GM19455 (cell line): ENCODE measurements around the gene DENND11.
A peak's percentile ranks its signal among the peaks of the same experiment; 100 is the strongest.

ENCODE experiments used
- ATAC-seq: cut with Tn5 transposase; IDR thresholded peaks from one replicate; pipeline ENCODE4 v1.9.1; 2021; ENCODE audit not compliant: unreplicated experiment

Gene DENND11, protein sequence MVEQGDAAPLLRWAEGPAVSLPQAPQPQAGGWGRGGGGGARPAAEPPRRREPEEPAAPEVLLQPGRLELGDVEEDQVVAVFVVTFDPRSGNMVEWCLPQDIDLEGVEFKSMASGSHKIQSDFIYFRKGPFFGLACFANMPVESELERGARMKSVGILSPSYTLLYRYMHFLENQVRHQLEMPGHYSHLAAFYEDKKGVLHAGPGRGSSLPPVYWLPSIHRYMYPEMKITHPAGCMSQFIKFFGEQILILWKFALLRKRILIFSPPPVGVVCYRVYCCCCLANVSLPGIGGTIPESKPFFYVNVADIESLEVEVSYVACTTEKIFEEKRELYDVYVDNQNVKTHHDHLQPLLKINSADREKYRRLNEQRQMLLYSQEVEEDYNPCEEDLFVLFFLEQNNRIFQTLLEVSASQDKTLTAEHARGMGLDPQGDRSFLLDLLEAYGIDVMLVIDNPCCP

DNA sequence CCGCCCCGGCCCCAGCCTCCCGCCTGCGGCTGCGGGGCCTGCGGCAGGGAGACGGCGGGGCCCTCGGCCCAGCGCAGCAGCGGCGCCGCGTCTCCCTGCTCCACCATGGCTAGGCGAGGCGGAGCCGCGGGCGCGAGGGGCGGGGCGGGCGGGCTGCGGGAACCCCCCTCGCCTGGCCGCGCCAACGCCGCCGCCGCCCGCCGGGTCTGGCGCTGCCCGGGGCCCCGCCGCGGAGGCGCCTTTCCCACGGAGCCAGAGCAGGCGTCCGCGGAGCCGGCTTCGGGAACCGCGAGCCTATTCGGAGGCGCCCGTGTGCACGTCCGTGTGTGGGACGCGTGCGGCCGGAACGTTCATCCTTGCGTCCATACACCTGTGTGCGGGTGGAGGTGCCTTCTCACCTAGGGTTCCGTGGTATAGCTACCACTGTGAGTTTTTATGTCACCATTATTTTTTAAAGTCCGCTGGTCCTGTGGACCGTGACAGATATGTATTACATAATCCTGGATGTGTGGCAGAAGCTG is at the start of gene DENND11:
Gene DENND11 (minus strand): TSS at position 120 of the 521 bp plus-strand sequence. CDS start 13 bp downstream, at position 107.
- ATAC-seq = peak; percentile 83

DNA sequence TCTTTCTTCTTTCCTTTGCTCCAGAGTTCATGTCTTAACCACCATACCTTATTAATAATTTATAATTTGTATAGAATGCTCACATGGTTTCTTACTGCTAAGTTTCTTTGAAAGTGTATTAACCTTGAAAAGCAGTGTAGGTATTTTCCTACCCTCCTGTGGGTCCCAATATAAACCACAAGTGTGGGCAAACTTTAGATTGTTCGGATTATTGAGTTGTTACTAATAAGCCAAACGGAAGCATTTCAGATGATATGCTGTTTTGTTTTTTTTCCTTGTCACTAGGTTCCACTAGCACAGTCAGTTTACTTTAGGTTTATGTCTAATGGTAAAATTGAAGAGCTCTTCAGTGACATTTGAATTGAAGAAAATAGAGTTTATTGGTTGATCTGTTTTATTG is 46.4 kb upstream of the DENND11 start:
- ATAC-seq = no peak

DNA sequence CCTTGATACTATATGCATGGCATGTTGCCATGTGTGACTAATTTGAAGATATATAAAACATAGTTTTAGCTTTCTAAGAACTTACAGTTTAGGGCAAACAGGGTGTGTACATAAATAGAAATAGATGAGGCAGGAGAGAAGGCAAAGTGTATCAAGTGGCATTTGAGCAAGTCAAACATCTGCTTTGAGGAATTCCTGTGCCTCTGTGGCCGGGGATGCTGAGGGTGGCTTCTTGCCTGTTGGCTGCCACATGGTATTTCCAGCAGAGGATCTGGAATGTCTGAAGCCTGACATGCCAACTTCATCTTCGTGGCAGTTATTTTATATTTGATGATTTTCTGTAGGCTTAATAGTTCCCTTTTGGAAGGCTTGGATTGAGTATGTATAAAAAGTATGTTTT is 42.2 kb upstream of the DENND11 start:
- ATAC-seq = no peak

DNA sequence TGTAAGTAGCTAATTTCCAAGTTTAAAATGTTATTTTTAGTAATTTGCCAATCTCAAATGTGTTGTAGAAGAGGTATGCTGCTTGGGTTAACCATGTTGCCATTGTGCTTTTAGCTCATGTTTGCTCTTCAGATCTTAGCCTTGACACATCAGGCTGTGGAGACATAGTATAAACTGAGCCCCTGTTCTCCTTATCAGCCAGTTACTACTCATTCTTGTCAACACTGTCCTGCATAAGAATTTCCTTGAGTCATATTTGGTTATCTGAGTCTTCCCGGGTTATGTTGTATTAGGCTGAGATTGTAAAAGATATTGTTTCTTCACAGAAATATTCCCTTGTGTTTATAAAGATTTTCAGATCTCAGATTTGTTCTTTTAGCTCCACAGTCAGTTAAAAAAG is 40.3 kb upstream of the DENND11 start:
- ATAC-seq = no peak

DNA sequence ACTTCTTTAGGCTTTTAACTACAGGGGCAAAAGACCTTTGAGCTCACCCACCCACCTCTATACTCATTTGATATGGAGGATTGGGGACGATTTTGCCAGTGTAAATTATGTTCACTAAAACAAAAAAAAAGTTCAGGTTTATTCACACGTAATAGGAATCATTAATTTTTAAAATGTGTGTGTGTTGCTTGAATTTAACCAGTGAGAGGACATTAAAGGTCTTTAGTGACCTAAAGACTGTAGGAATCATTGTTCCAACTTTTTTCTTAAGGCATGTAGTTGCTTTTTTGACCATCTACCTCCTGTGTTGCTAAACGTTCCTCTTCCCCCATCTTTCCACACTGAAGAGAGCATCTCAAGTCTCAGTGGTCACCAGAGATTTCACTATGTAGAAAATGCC is 37.3 kb upstream of the DENND11 start:
- no peak for ATAC-seq

DNA sequence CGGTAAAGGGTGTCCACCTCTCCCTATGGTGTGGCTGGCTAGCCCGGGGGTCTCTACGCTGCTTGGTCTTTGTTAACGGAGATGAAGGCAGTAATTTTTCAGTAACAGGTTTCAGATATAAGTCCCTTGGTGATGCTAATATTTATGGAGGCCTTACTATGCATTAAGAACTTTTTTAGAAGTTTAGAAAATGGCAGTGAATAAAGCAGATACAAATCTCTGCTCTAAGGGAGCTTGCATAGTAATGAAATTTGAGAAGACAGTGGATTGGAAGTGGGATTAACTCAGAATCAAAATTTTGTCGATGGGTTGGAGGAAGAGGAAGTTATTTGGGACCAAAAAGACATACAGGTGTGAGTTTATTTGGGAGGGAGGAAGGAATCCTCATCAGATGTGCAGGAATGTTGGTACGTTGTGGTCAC is 36.6 kb upstream of the DENND11 start:
- no peak for ATAC-seq

DNA sequence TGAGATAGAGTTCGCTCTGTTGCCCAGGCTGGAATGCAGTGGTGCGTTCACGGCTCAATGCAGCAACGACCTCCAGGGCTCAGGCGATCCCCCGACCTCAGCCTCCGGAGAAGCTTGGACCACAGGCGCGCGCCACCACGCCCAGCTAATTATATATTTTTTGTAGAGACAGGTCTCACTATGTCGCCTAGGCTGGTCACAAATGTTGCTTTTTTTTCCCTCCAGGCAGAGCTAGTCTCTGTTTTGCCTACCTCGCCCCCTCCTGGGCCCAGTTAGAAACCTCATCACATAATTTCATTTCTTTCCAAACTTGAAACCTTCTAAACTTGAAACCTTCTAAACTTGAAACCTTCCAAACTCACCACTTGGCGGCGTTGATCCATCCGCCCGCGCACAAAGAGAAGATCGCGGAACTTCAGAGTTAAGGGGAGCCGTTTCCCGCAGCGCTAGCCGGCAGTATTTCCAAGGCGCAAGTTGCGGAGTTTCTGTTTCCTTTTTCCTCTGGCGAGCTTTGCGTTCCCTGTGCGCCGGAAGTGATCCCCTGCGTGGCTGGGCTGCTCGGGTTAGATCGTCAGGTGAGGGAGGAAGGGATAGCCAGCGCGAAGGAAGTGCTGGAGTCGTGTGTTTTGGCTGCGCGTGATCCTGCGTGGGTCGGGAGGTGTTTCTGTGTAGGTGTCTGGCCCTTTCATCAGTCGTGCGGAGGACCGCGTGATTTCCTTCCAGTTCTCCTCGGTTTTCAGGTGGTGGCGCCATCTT is 36.0 kb upstream of the DENND11 start, which contains the start of gene SSBP1:
Gene SSBP1 (plus strand): TSS at position 523 of the 756 bp plus-strand sequence. CDS start 809 bp downstream, outside the sequence.
- ATAC-seq = peak; percentile 90

DNA sequence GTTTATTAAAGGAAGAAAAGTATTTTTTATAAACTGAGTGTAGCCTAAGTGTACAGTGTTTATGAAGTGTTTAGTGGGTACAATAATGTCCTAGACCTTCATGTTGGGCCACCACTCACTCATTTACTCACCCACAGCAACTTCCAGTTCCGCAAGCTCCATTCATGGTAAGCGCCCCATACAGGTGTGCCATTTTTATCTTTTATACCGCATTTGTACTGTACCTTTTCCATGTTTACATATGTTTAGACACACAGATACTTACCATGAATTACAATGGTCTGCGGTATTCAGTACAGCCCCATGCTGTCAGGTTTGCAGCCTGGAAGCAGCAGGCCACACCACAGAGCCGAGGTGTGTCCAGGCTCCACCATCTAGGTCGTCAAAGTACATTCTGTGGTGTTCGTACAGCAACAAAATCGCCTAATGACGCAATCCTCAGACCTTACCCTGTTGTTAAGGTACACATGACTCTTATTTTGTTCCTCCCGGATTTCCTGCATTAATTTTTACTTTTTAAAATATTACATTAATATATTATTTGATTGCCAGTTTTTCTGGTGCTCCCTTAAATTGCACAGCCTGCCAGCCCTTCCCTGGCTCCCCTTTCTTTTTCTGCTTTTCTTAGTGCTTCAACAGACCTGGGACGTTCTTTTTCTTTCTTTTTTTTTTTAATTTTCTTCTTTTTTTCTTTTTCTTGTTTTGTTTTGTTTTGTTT is 35.3 kb upstream of the DENND11 start:
- no peak for ATAC-seq

DNA sequence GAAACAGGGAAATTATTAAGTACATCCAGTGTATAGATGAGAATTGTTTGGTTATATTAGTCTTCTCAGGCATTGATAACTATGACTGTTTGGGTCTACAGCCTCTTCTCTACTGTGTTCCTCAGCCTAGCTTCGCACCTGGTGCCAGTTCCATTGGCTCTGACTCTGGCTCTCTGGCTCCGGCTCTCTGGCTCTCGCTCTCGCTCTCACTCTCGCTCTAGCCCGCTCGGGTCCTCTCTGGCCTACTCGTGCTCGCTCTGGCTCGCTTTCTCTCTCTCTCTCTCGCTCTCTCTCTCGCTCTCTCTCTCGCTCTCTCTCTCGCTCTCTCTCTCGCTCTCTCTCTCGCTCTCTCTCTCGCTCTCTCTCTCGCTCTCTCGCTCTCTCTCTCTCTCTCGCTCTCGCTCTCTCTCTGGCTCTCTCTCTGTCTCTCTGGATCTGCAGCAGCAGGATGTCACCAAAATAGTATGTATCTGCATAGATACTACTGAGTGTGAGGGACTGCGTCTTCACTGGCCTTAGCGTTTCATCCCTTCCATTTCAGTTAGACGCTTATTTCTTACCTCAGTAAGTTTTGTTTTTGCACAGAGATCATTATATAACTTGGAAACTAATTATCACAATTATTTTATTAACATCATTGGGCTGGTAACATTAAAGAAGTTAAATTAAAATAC is 29.6 kb upstream of the DENND11 start:
- ATAC-seq = no peak

DNA sequence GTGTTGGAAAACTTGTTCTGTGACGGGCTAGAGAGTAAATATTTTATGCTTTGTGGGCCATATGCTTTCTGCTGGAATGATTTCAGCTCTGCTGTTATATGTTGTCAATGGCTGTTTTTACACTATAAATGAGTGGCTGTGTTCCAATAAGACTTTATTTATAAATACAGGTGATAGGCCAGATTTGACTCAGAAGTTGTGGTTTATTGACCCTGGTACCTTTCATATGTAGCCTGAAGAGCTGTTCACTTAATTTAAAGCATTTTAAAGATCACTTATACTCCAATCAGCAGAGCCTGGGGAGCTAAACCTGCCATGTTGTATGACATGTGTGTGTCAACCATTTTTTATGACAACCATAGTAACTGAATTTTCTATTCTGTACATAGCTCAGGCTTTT is 27.1 kb upstream of the DENND11 start:
- no peak for ATAC-seq

DNA sequence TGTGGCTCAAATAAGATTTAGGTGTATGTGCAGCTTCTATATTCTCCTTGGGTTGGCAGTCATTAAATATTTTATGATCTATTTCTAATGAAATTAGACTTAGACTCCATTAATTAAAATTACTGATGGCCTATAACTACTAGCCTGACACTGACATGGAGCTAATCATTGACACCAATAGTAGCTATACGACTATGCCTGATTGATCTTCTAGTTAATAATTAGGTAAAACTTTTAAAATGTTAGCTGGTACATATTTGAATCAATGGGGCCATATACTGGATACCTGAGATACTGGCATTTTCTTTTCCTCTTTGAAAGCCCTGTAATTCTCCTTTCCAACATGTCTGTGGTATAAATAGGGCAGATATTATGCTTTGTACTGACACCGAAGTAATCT is 20.6 kb upstream of the DENND11 start:
- no peak for ATAC-seq

DNA sequence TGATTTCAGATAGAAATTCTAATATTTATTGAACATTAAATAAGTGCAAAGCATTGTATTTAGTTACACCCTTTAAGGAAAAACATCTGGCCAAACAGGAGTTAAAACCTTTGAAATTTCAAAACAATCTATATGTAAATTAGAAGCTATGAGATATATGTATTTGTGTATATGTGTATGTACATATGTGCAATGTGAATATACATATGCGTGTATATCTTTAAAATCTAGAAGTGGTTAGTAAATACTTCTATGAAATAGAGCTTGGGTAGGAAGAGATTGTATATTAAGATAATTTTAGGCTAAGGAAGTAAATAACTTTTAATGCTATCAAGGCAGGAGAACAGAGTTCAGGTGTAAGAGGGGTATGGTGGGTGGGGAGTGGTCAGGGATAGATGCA is 15.5 kb upstream of the DENND11 start:
- no peak for ATAC-seq

DNA sequence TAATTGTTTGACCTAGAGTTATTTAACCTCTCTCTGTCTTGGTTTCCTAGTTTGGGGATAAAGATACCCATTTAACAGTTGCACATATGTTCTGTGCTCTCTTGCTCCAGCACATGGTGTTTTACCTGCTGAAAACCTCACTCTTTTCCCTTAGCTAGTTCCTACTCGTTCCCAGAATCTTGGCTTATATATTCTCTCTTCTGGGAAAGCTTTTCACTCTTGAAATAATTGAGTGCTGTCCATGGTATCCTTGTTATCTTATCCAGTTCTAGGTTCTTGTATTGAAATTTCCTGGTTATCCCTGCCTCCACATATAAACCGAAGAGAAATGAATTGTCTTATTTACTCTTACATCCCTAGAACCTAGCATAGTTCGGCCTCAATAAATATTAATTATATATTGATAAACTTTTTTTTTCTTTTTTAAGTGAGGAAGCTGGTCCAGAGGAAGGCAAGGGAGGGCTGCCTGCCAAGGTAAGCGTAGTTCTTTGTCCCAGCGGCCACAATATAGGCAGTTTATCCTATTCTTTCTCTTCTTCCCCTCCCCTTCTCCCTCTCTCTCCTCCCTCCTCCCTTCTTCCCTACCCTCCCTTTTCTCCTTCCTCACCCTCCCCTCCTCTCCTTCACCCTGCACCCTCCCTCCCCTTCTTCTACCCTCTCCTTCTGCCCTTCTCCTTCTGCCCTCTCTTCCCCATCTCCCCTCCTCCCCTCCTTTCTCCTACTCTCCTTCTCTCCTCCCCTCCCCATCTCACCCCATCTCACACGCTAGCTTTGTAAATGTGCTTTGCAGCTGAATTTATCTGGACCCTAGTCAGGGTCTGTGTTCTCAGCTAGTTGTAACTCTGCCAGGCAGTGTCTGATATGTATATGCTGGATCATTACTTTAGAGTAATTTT is 14.1 kb upstream of the DENND11 start:
- no peak for ATAC-seq

DNA sequence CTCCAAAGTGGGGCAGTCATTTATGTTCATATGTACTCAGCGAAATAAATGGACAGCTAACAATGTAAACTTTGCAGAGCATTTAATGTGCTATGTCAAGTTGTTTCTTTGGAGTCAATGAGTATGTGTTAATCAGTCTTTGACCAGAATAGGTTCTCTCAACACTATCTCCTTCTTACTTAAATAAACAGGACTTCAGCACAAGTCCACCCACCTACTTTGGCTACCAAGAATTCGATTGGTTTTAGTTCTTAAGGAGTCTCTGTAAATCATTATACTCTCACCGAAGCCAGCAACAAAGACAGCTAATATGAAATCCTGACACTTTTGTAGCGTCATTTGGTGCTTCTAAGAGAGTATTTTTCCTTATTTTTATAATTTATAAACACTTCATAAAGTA is 13.1 kb upstream of the DENND11 start:
- no peak for ATAC-seq

DNA sequence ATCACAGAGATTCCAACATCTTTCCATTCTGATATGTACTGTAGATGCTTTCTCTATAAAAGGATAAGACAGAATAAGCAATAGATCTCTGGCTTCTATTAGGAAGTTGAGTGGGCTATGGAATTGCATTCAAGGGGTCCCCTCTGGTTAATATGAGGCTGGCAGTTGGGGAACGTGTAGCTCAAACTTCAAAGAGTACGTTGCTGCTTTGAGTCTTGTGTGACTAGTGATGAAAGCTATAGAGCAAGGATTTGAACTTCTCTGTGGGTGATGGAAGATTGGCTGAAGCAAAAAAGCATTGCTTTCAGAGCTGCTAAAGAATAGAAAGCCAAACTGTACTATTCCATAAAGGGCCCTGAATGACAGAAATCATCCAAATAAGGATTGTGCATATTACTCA is 12.6 kb upstream of the DENND11 start:
- ATAC-seq = no peak

DNA sequence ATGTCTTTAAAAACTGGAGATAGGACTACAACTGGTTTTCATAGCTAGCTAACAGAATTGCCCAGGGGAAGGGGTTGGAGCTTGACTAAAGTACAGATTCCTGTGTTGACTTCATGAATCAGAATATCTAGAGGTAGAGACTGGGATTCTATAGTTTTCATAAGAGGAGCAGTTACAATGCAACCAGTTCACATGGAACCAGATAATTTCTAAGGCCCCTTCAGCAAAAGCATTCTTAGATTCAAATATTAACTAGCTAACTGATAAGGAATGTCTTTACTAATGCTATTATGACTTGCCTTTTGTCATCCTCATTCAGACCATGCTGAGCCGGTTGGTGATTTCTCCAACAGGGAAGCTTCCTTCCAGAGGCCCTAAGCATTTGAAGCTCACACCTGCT is 11.9 kb upstream of the DENND11 start:
- no peak for ATAC-seq

DNA sequence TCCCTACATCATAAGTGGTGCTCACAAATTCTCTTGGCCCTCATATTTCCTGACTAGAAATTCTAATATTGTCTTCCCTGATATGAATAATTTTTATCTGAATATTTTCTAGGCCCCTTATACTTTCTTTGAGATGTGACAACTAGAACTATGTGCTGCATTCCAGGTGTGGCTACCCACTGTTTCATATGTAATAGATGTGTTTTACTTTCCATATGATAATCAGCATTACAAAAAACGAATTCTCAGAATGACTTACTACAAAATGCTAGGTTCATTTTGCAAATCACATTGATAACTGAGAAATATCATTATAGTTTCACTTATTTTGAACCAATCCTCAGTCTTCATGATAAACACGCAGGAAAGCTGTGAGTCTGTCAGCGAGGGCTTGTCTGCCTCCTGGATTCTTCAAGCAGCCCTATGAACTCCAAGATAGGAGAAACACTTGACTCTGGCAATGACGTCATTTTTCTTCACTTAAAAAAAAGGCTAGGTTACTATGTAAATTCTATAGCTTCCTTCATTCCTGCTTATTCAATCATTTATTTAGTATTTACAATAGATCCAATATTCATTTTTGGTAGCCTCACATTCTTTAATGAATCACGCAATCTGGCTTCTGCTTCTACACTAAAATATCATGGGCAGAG is 10.8 kb upstream of the DENND11 start:
- ATAC-seq = no peak

DNA sequence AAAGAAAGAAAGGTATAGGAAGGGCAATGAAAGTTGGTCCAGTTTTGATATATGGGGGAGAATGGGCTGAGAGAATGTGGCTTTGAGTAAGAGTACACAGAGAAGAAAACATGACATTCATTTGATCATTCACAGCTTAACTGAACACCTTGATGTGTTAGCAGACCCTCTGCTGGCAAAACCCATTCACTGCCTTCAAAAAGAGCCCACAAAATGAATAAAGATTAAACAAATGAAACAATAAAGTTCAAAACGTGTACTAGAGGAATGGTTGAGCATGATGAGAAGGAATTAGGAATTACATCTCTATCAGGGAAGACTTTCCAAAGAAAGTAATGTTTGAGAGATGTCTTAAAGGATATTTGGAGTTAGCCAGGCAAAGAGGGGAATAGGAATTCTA is 8.3 kb upstream of the DENND11 start:
- no peak for ATAC-seq

DNA sequence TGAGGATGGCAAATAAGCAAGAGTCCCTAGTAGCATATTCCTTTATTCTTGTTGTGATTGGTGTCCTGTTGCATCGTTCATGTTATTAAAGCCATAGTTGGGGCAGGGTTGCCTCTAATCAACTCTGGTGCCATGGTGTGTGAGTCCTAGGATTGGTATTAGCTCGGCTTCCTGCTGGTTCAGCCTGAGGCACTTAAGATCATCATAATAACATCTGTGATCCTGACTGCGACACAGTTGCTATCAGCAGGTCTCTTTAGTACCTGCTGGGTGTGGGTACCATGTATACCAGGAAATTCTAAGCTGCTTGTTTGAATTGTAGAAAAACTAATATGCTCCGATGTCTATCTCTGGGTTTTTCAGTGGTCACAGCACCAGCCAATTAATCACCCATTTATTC is 7.8 kb upstream of the DENND11 start:
- no peak for ATAC-seq
